Lung (tissue), 12 donors: ENCODE data around the gene P3H3. TPM values are rescaled to one million over a fixed set of nuclear protein-coding genes. Genes with fewer than 3 reads are reported as not detected.
"Not testable (repeated sequence)": the region's sequence is repeated elsewhere in the genome, so short reads cannot be mapped to it uniquely, and the experiment has no call there.

Source experiments
- ATAC-seq: fragments of 200-7000 bp; cut with Tn5 transposase; one replicate; pipeline ENCODE4 v1.9.1; 2020; ENCODE audit warnings: moderate number of reproducible peaks; ENCODE audit not compliant: insufficient read depth, low FRiP score
- DNase-seq, 3 donors: peaks; one replicate each; pipeline ENCODE4 v3.0.0-alpha.2; 2013 to 2017
- H3K27ac ChIP-seq, 2 donors: one replicate each; pipeline ENCODE4 v1.5.1; 2013; ENCODE audit warnings: mild to moderate bottlenecking in 2 of 2, moderate library complexity in 2 of 2, control low read depth in 1 of 2, inconsistent platforms in 1 of 2, low read depth in 1 of 2, low read length in 1 of 2
- H3K27me3 ChIP-seq, 3 donors: one replicate each; pipeline ENCODE4 v1.5.1; 2013; ENCODE audit warnings: low read length in 2 of 3; ENCODE audit not compliant: control insufficient read depth in 3 of 3, insufficient read depth in 3 of 3
- H3K36me3 ChIP-seq, 4 donors: one replicate each; pipeline ENCODE4 v1.5.1; 2013; ENCODE audit warnings: low read length in 4 of 4, mild to moderate bottlenecking in 1 of 4, moderate library complexity in 1 of 4; ENCODE audit not compliant: control insufficient read depth in 4 of 4, insufficient read depth in 4 of 4
- H3K4me1 ChIP-seq, 5 donors: one replicate each; pipeline ENCODE4 v1.5.1; 2013; ENCODE audit warnings: low read length in 5 of 5, mild to moderate bottlenecking in 2 of 5, moderate library complexity in 1 of 5; ENCODE audit not compliant: control insufficient read depth in 5 of 5, insufficient read depth in 5 of 5
- H3K4me3 ChIP-seq: one replicate; pipeline ENCODE4 v1.5.1; 2013; ENCODE audit warnings: mild to moderate bottlenecking, control low read depth, moderate library complexity
- H3K9ac ChIP-seq, 2 donors: one replicate each; pipeline ENCODE4 v1.5.1; 2013; ENCODE audit warnings: low read length in 2 of 2, control low read depth in 1 of 2; ENCODE audit not compliant: insufficient read depth in 1 of 2
- H3K9me3 ChIP-seq, 4 donors: one replicate each; pipeline ENCODE4 v1.5.1; 2013; ENCODE audit warnings: low read length in 3 of 4, mild to moderate bottlenecking in 1 of 4, moderate library complexity in 1 of 4; ENCODE audit not compliant: control insufficient read depth in 4 of 4, insufficient read depth in 3 of 4
- WGBS, 2 donors: extraction: QIAGEN DNeasy Blood & Tissue Kit; methylation state at CpG; one replicate each; pipeline ENCODE4 v1.1.7; 2013; 5-methylcytosine and 5-hydroxymethylcytosine counted together
- polyA plus RNA-seq, 2 donors: library from polyadenylated mRNA; stranded (reverse); fragments of 200-250 nt; gene quantifications; one replicate each; pipeline ENCODE4 v1.2.1, GENCODE V29; 2013
- total RNA-seq, 2 donors: library from RNA; depleted of rRNA in 1 of 2; stranded (reverse); fragments of >200 nt in 1 of 2; gene quantifications; one replicate each; pipeline ENCODE4 v1.2.1, GENCODE V29; 2014 to 2021
- TF ChIP-seq, protein P1 (sequence below): IDR thresholded peaks from 2 replicates; pipeline ENCODE4 v1.5.1; 2012; ENCODE audit warnings: mild to moderate bottlenecking; ENCODE audit errors: control extremely low read depth, extremely low read depth
- donor health status: control.
- donor health status: control.
- donor health status: Bipolar disorder and iron deficiency.
- donor health status: healthy.
- donor health status: DM: yes; HTN: yes; CAD: no.

P3H3 gene
- total and polyA plus RNA-seq, 4 donors, result 9.3 to 23.3 (median 14.2) TPM

GRCh38 chr12:6863586-6864321, 35.5 kb downstream of the P3H3 start:
- 96 to 98% methylated on average over 16 of the region's 16 CpGs for WGBS, 2 donors

GRCh38 chr12:6865307-6865706, 37.1 kb downstream of the P3H3 start:
- not testable (repeated sequence) for H3K27me3 ChIP-seq, H3K9me3 ChIP-seq, H3K4me3 ChIP-seq, H3K27ac ChIP-seq, DNase-seq, ATAC-seq, H3K9ac ChIP-seq
- 94 to 95% methylated on average over 5 of the region's 5 CpGs for WGBS, 2 donors
- Histone ChIP-seq H3K36me3 (peaks cover 9 to 44% (median 34%) of the 10 kb centered on the region in 4 donors), H3K4me1 (peaks cover 0 to 23% (median 10%) of the 10 kb centered on the region in 5 donors)

More at GRCh38 chr12:6863586-6864321, 35.5 kb downstream of the P3H3 start:
- H3K36me3 ChIP-seq, result peaks cover 16 to 44% (median 28%) of the 10 kb centered on the region in 4 donors
- H3K9ac ChIP-seq, result no peak overlapping the region
- H3K4me1 ChIP-seq, result peaks cover 0 to 12% (median 4%) of the 10 kb centered on the region in 5 donors
- no peak overlapping the region for H3K27ac ChIP-seq
- H3K4me3 ChIP-seq, result no peak overlapping the region
- H3K27me3 ChIP-seq, result no peaks in the 10 kb centered on the region
- TF ChIP-seq, protein P1, sequence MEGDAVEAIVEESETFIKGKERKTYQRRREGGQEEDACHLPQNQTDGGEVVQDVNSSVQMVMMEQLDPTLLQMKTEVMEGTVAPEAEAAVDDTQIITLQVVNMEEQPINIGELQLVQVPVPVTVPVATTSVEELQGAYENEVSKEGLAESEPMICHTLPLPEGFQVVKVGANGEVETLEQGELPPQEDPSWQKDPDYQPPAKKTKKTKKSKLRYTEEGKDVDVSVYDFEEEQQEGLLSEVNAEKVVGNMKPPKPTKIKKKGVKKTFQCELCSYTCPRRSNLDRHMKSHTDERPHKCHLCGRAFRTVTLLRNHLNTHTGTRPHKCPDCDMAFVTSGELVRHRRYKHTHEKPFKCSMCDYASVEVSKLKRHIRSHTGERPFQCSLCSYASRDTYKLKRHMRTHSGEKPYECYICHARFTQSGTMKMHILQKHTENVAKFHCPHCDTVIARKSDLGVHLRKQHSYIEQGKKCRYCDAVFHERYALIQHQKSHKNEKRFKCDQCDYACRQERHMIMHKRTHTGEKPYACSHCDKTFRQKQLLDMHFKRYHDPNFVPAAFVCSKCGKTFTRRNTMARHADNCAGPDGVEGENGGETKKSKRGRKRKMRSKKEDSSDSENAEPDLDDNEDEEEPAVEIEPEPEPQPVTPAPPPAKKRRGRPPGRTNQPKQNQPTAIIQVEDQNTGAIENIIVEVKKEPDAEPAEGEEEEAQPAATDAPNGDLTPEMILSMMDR, result no peak
- H3K9me3 ChIP-seq, result no peaks in the 10 kb centered on the region
- DNase-seq (no peak), ATAC-seq (no peak)

DNA sequence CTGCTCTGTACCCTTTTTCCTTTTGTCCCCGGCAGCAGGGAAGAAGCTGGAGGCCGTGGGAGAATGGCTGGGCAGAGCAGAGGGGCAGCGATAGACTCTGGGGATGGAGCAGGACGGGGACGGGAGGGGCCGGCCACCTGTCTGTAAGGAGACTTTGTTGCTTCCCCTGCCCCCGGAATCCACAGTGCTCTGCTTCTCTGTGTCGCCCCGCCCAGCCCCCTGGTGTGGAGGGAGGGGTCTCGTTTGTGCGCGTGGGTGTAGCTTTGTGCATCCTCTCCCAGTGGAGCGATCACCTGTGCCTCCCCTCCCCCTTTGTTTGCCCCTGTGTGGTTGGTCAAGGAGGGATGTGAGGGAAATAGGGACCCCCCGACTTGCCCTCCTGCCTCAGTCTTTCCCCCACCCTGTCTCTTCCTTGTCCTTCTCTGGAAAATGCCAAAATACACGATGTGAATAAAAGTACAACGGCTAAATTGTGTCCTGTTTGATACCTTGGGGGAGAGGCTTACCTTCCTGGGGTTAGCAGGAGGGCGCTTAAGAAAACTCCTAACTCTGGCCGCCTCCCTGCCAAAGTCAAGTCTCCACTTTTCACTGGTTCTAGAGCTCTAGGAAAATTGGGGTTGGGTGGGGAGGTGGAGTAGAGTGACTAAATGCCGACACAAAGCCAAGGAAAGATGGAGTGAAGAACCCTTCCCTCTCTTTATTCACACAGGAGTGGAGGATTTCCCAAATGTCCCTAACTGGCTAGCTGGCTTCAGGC, 38.1 kb downstream of the P3H3 start:
- peak overlapping the region; percentile 71 to 91 for H3K27ac ChIP-seq
- 84 to 87% methylated on average over 19 of the region's 19 CpGs for WGBS, 2 donors
- H3K4me3 ChIP-seq, result no peak overlapping the region
- DNase-seq (peak in 1 of 3 donors; percentile 22), ATAC-seq (no peak)
- peaks cover 0 to 23% (median 12%) of the 10 kb centered on the region in 5 donors for H3K4me1 ChIP-seq
- TF ChIP-seq, protein P1, result no peak
- peaks cover 4 to 39% (median 31%) of the 10 kb centered on the region in 4 donors for H3K36me3 ChIP-seq
- H3K9me3 ChIP-seq, result no peaks in the 10 kb centered on the region
- peak overlapping the region in 1 of 2 donors; percentile 50 for H3K9ac ChIP-seq
- H3K27me3 ChIP-seq, result no peaks in the 10 kb centered on the region

GRCh38 chr12:6866920-6867412, 38.8 kb downstream of the P3H3 start:
- Histone ChIP-seq H3K36me3 (peaks cover 3 to 36% (median 31%) of the 10 kb centered on the region in 4 donors), H3K27ac (peak overlapping the region; percentile 71 to 91), H3K4me3 (peak overlapping the region; percentile 40), H3K27me3 (no peaks in the 10 kb centered on the region), H3K9me3 (no peaks in the 10 kb centered on the region), H3K4me1 (peaks cover 0 to 29% (median 12%) of the 10 kb centered on the region in 5 donors), H3K9ac (peak overlapping the region; percentile 50 to 67)
- TF ChIP-seq, protein P1, result no peak
- WGBS, 2 donors, result 2 to 4% methylated on average over 25 to 33 of the region's 33 CpGs
- peak; percentile 2 for ATAC-seq
- DNase-seq, result no peak
